IMR-90 (cell line): ENCODE results near the gene OPALIN. TPM values are rescaled to one million over a fixed set of nuclear protein-coding genes. Genes with fewer than 3 reads are reported as not detected.

Source experiments
- ATAC-seq: fragments of 200-7000 bp; cut with Tn5 transposase; 2 replicates; pipeline ENCODE4 v1.9.1; 2020; ENCODE audit warnings: low read depth, mild to moderate bottlenecking, moderate library complexity
- BruUV-seq: library from RNA; stranded (reverse); fragments of 400-500 nt; replicated peaks from 2 replicates; lab custom pipeline; 2021; lab: Mats Ljungman, UMichigan
- CTCF ChIA-PET: fragments of 300-600 bp; formaldehyde crosslinking; extraction: SDS; loops from one replicate; lab custom pipeline; 2021; ENCODE audit warnings: antibody characterized with exemption; lab: Yijun Ruan, JAX
- POLR2A ChIA-PET: fragments of 300-600 bp; sonication (Branson Sonifier 250); formaldehyde crosslinking; loops from one replicate; lab custom pipeline; 2022; ENCODE audit warnings: antibody characterized with exemption; ENCODE audit not compliant: unreplicated experiment; lab: Charles Lee
- DNase-seq: peaks from one replicate; pipeline ENCODE4 v3.0.0; 2013
- H2AFZ ChIP-seq: replicated peaks from 2 replicates; pipeline ENCODE3; 2013; ENCODE audit warnings: low read length, mild to moderate bottlenecking; ENCODE audit not compliant: poor library complexity
- H2AK5ac ChIP-seq: 2 replicates; pipeline ENCODE4 v1.6.1; 2013; ENCODE audit warnings: low read depth, low read length, inconsistent platforms
- H2AK9ac ChIP-seq: replicated peaks from 2 replicates; pipeline ENCODE3; 2013; ENCODE audit warnings: mild to moderate bottlenecking, low read depth, low read length, moderate library complexity; ENCODE audit not compliant: poor library complexity
- H2BK120ac ChIP-seq: 2 replicates; pipeline ENCODE4 v1.6.1; 2013; ENCODE audit warnings: low read depth, low read length, inconsistent platforms
- H2BK15ac ChIP-seq: 3 replicates; pipeline ENCODE4 v1.6.1; 2013; ENCODE audit warnings: low read depth, low read length, inconsistent platforms
- H2BK20ac ChIP-seq: 2 replicates; pipeline ENCODE4 v1.6.1; 2013; ENCODE audit warnings: low read depth, mild to moderate bottlenecking, inconsistent platforms, low read length, moderate library complexity
- H2BK5ac ChIP-seq: 2 replicates; pipeline ENCODE4 v1.6.1; 2013; ENCODE audit warnings: mild to moderate bottlenecking, low read depth, low read length, inconsistent platforms; ENCODE audit not compliant: poor library complexity, severe bottlenecking
- H3K14ac ChIP-seq: replicated peaks from 2 replicates; pipeline ENCODE4 v1.6.1; 2013; ENCODE audit warnings: low read depth, low read length, inconsistent platforms
- H3K18ac ChIP-seq: 2 replicates; pipeline ENCODE4 v1.6.1; 2013; ENCODE audit warnings: low read depth, low read length, control low read depth
- H3K23ac ChIP-seq: 2 replicates; pipeline ENCODE4 v1.6.1; 2013; ENCODE audit warnings: low read depth, low read length, inconsistent platforms
- H3K27ac ChIP-seq: 2 replicates; pipeline ENCODE4 v1.5.1; 2013; ENCODE audit warnings: mild to moderate bottlenecking, control low read depth, low read length; ENCODE audit not compliant: insufficient read depth
- H3K27me3 ChIP-seq: 2 replicates; pipeline ENCODE4 v1.6.1; 2013; ENCODE audit warnings: low read length; ENCODE audit not compliant: control insufficient read depth, insufficient read depth
- H3K36me3 ChIP-seq: 2 replicates; pipeline ENCODE4 v1.6.1; 2013; ENCODE audit warnings: low read length, mixed read lengths; ENCODE audit not compliant: control insufficient read depth, insufficient read depth
- H3K4ac ChIP-seq: 2 replicates; pipeline ENCODE4 v1.6.1; 2013; ENCODE audit warnings: low read depth, low read length, inconsistent platforms
- H3K4me1 ChIP-seq: 2 replicates; pipeline ENCODE4 v1.6.1; 2013; ENCODE audit warnings: low read length, mixed read lengths; ENCODE audit not compliant: control insufficient read depth, insufficient read depth
- H3K4me2 ChIP-seq: 2 replicates; pipeline ENCODE4 v1.6.1; 2013; ENCODE audit warnings: low read depth, mild to moderate bottlenecking, control low read depth, low read length, moderate library complexity
- H3K4me3 ChIP-seq: 2 replicates; pipeline ENCODE4 v1.5.1; 2013; ENCODE audit warnings: low read depth, mild to moderate bottlenecking, control low read depth, low read length, moderate library complexity; ENCODE audit not compliant: insufficient read depth
- H3K56ac ChIP-seq: 2 replicates; pipeline ENCODE4 v1.6.1; 2013; ENCODE audit warnings: low read length, inconsistent platforms; ENCODE audit not compliant: insufficient read depth; ENCODE audit errors: extremely low read depth
- H3K79me1 ChIP-seq, 2 experiments: 2 replicates each; pipeline ENCODE4 v1.6.1; 2013; ENCODE audit warnings: low read length in 2 of 2, inconsistent platforms in 1 of 2, low read depth in 1 of 2
- H3K9ac ChIP-seq: 2 replicates; pipeline ENCODE4 v1.6.1; 2013; ENCODE audit warnings: low read depth, low read length, control low read depth
- H3K9me1 ChIP-seq: 2 replicates; pipeline ENCODE4 v1.6.1; 2013; ENCODE audit warnings: low read length, inconsistent platforms; ENCODE audit not compliant: insufficient read depth
- H3K9me3 ChIP-seq: 2 replicates; pipeline ENCODE4 v1.6.1; 2013; ENCODE audit warnings: low read length; ENCODE audit not compliant: control insufficient read depth, insufficient read depth
- H4K20me1 ChIP-seq: 2 replicates; pipeline ENCODE4 v1.6.1; 2013; ENCODE audit warnings: low read length, inconsistent platforms; ENCODE audit not compliant: insufficient read depth
- H4K5ac ChIP-seq: 2 replicates; pipeline ENCODE4 v1.6.1; 2013; ENCODE audit warnings: mild to moderate bottlenecking, low read depth, low read length, control low read depth
- H4K8ac ChIP-seq, 2 experiments: 2 replicates each; pipeline ENCODE4 v1.6.1; 2013; ENCODE audit warnings: low read depth in 2 of 2, low read length in 2 of 2, control low read depth in 1 of 2, inconsistent platforms in 1 of 2
- H4K91ac ChIP-seq: 2 replicates; pipeline ENCODE4 v1.6.1; 2013; ENCODE audit warnings: low read depth, low read length, inconsistent platforms; ENCODE audit not compliant: insufficient read depth
- CEBPB ChIP-seq: IDR thresholded peaks from 2 replicates; pipeline ENCODE4 v1.6.1; 2012; ENCODE audit warnings: low read depth, low read length, improper control_type of control experiment
- CHD1 ChIP-seq: IDR thresholded peaks from 2 replicates; pipeline ENCODE4 v1.6.1; 2012; ENCODE audit warnings: low read depth, low read length, improper control_type of control experiment
- MXI1 ChIP-seq: IDR thresholded peaks from 2 replicates; pipeline ENCODE4 v1.6.1; 2012; ENCODE audit warnings: low read depth, mild to moderate bottlenecking, low read length, moderate library complexity, borderline replicate concordance
- POLR2A ChIP-seq: IDR thresholded peaks from 2 replicates; pipeline ENCODE4 v1.6.1; 2012; ENCODE audit warnings: mild to moderate bottlenecking, low read depth, low read length
- WGBS, 2 experiments: methylation state at CpG; one replicate each; pipeline versions ENCODE4 v1.1.5 to v1.1.7; 2013; ENCODE audit warnings: missing lambda C conversion rate in 2 of 2; ENCODE audit not compliant: insufficient read length in 1 of 2; ENCODE audit errors: extremely low coverage in 2 of 2; 5-methylcytosine and 5-hydroxymethylcytosine counted together
- dilution Hi-C: fragments of 300-500 bp; cut with HindIII; formaldehyde crosslinking; loops from one replicate; pipeline ENCODE4 v1.14.3; 2018; ENCODE audit warnings: low sequenced_read_pairs; ENCODE audit not compliant: unreplicated experiment
- in situ Hi-C: fragments of 300-500 bp; cut with MboI; formaldehyde crosslinking; loops from 3 replicates; pipeline ENCODE4 v1.14.3; 2019; ENCODE audit warnings: low sequenced_read_pairs, inconsistent platforms, mixed read lengths
- intact Hi-C: fragments of 100-400 bp; cut with micrococcal nuclease; formaldehyde crosslinking; loops from 2 replicates; pipeline ENCODE4 v1.10.0; 2022
- polyA plus RNA-seq, 3 experiments: library from polyadenylated mRNA; depleted of rRNA; stranded (reverse); fragments of >200 nt; gene quantifications; 2 replicates each; pipeline ENCODE4 v1.2.3, GENCODE V29; 2012; ENCODE audit warnings: low replicate concordance in 1 of 3
- total RNA-seq: library from RNA; depleted of rRNA; stranded (reverse); fragments of >200 nt; gene quantifications from 2 replicates; pipeline ENCODE4 v1.2.3, GENCODE V29; 2012

The OPALIN gene
- total and polyA plus RNA-seq, 2 of the 4 experiments (the other 2 are of a cell fraction): not detected

GRCh38 chr10:96344178-96344577, 14.6 kb downstream of the OPALIN start:
- no peak for ATAC-seq
- TF ChIP-seq POLR2A: no peak
- no peak for TF ChIP-seq MXI1
- TF ChIP-seq CEBPB: no peak
- no peak for TF ChIP-seq CHD1
- Histone ChIP-seq H2BK20ac (no peak overlapping the region), H4K5ac (no peak overlapping the region), H3K27me3 (no peaks in the 10 kb centered on the region), H4K91ac (no peak overlapping the region), H2AK5ac (no peak overlapping the region), H3K36me3 (no peaks in the 10 kb centered on the region), H3K4me1 (no peaks in the 10 kb centered on the region), H2BK15ac (no peak overlapping the region), H2AFZ (no peak overlapping the region), H4K8ac (no peak overlapping the region), H3K27ac (no peak overlapping the region), H3K18ac (no peak overlapping the region), H3K56ac (no peak overlapping the region), H3K9me1 (no peaks in the 10 kb centered on the region), H2BK5ac (no peak overlapping the region), H2AK9ac (no peak overlapping the region), H3K4me2 (no peak overlapping the region), H3K79me1 (no peaks in the 10 kb centered on the region), H4K20me1 (no peaks in the 10 kb centered on the region), H3K4me3 (no peak overlapping the region), H2BK120ac (no peak overlapping the region), H3K4ac (no peak overlapping the region), H3K9ac (no peak overlapping the region), H3K14ac (no peak overlapping the region), H3K9me3 (no peaks in the 10 kb centered on the region), H3K23ac (no peak overlapping the region)
- dilution Hi-C loops: no loop called here
- no CpG with 5 or more reads among the region's 4 CpGs for WGBS, 2 experiments
- BruUV-seq: no TSS peak
- POLR2A ChIA-PET: no interaction called here
- CTCF ChIA-PET: no interaction called here
- no peak for DNase-seq
- intact Hi-C loops: no loop called here
- in situ Hi-C loops: no loop called here
